CD4-positive, alpha-beta T cell treated with Interleukin-6 at 100 ng/mL for 8 hours (primary cell): ENCODE results near the gene GNB2.
A peak's percentile ranks its signal among the peaks of the same experiment; 100 is the strongest.
"Not testable (repeated sequence)": the region's sequence is repeated elsewhere in the genome, so short reads cannot be mapped to it uniquely, and the experiment has no call there.

Experiments used
- DNase-seq: peaks from one replicate; pipeline ENCODE4 v3.0.0-alpha.2; 2020; ENCODE audit warnings: mixed read lengths, low spot score

The GNB2 gene

GRCh38 chr7:100673302-100673941, at the start of gene GNB2:
Gene GNB2, plus strand, starts transcription at chr7:100673740. Its CDS starts 2,526 bp downstream, at chr7:100676266.
- DNase-seq = peak; percentile 99

DNA sequence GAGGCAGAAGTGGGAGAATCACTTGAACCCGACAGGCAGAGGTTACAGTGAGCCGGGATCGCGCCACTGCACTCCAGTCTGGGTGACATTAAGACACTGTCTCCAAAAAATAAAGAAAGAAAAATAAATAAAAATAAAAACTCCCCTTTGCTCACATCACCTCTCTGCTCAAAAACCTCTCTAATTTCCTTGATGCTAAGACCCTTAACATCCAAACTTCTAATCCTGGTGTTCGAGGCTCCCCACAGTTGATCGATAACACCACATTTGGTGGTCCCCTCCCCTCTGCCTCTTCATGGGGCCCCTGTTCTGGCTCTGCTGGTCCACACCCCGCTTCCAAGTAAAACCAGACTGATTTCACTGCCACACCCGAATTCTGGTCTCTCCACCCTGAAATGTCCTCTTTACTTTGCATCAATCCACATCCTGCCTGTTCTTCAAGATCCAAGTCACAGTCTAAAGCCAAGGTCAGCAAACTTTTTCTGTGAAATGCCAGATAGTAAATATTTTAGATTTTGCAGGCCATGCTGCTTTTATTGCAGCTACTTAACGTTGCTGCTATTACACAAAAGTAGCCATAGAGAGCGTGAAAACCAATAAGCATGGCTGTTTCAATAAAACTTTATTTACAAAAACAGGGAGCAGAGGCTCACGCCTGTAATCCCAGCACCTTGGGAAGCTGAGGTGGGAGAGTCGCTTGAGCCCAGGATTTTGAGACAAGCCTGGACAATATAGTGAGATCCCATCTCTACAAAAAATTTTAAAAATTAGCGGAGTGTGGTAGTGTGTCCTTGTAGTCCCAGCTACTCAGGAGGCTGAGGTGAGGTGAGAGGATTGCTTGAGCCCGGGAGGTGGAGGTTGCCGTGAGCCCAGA, 49.4 kb upstream of the GNB2 start:
- DNase-seq = no peak

- no peak for DNase-seq
These were observed 47.5 kb upstream of the GNB2 start for GRCh38 chr7:100626055-100626454.

GRCh38 chr7:100626530-100627237, 46.9 kb upstream of the GNB2 start:
- peak; percentile 95 for DNase-seq

- no peak for DNase-seq
These were observed 46.3 kb upstream of the GNB2 start for GRCh38 chr7:100627238-100627549.

- DNase-seq = no peak
These were observed 44.3 kb upstream of the GNB2 start for GRCh38 chr7:100629117-100629716.

- DNase-seq = no peak
These were observed 43.5 kb upstream of the GNB2 start for GRCh38 chr7:100630066-100630465.

- DNase-seq = peak; percentile 59
These were observed 40.4 kb upstream of the GNB2 start for GRCh38 chr7:100632951-100633717.

- no peak for DNase-seq
These were observed 33.5 kb upstream of the GNB2 start for GRCh38 chr7:100639995-100640516.

DNA sequence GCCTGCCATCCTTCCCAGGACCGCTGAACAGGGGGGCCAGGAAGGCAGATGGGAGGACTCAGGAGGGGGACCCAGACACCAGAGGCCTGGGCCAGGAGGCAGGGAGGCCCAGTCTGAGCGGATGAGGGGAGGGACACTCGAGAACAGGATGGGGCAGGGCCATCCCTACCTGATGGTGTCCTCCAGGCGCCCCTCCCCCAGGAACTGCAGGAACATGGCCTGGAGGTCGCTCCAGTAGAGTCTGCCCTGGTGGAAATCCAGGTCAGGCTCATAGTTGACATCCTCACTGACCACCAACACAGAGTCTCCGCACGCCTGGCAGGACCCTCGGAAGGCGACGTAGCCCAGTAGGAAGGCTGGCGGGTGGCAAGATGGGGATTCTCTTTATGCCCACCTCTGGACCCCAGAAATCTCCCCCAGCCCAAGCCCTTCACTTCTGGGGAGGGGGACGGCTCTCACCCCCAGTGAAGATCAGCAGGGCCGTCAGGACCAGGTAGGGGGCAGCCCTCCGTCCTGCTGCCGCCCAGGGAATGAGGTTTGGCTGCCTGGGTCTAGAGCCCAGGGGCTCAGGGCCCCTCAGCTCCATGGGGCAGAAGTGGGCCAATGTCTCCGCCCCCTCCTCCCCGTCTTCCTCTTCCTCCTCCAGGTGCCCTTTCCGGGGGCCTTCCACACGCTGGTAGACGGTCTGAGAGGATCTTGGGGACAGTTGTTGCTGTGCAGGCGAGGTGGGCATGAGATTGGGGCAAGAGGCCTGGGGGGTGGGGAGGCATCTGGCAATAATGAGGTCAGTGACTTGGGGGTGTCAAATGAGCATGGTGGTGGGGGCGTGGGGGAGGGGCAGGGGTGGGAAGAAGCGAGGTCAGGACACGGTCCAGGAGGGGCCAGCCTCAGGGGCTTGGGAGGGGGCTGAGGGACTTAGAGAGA, 32.8 kb upstream of the GNB2 start:
- no peak for DNase-seq

DNA sequence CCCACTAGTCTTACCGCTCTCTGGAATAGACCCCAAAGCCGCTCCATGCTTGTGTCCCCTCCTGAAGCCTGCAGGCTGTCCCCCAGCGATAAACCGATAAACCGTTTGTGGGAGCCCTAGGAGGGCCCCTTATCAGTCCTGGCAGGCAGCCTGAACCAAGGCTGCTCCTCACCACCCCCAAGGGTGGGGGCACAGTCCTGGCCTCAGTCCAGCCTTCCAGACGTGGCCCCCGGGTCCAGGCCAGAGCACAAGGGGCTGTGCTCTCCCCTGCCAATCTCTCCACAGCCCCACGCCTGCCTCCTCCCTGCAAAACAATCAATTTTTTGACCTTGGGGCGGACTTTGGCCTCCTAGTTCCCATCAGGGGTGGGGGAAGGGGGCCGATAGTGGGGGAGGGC, 32.1 kb upstream of the GNB2 start, which contains the start of gene TFR2:
Gene TFR2 (minus strand): TSS at position 90 of the 397 bp plus-strand sequence. CDS start 43 bp downstream, at position 47.
- no peak for DNase-seq

DNA sequence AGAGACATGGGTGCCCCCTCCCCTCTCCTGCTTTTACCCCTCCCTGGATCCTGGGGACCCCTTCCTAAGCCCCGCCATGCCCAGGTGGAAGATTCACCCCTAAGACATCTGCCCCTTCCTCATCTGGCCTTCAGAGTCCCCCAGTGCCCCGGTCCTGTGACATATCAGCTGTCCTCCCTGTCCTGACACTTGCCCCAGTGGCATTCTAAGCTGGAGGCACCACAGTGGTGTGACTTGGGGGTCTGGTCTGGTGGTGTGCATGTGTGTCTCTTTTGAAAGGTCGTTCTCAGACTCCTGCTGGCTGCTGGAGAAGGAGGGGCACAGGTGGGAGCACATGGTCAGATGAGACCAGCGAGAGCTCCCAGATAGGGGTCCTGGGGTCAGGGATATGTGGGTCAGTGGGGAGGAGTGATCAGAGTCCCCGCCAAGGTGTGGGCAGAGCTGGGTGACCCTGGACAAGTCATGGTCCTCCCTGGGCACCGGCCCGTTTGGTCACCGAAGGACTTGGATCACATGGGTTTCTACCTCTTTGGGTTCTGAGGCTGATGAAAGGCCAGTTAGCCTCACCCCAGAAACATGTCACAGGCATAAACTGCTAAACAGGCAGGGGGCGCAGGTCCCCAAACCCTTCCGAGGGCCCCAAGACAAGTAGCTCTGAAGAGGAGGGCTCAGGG, 31.5 kb upstream of the GNB2 start:
- DNase-seq = no peak

- DNase-seq = no peak
These were observed 31.0 kb upstream of the GNB2 start for GRCh38 chr7:100642534-100642907.

- no peak for DNase-seq
These were observed 23.5 kb upstream of the GNB2 start for GRCh38 chr7:100649826-100650565.

- no peak for DNase-seq
These were observed 18.4 kb upstream of the GNB2 start for GRCh38 chr7:100654908-100655831.

- DNase-seq = no peak
These were observed 17.4 kb upstream of the GNB2 start, which contains the start of gene ACTL6B for GRCh38 chr7:100655908-100656674. Gene ACTL6B, minus strand, starts transcription at chr7:100656448. Its CDS starts 94 bp downstream, at chr7:100656354.

DNA sequence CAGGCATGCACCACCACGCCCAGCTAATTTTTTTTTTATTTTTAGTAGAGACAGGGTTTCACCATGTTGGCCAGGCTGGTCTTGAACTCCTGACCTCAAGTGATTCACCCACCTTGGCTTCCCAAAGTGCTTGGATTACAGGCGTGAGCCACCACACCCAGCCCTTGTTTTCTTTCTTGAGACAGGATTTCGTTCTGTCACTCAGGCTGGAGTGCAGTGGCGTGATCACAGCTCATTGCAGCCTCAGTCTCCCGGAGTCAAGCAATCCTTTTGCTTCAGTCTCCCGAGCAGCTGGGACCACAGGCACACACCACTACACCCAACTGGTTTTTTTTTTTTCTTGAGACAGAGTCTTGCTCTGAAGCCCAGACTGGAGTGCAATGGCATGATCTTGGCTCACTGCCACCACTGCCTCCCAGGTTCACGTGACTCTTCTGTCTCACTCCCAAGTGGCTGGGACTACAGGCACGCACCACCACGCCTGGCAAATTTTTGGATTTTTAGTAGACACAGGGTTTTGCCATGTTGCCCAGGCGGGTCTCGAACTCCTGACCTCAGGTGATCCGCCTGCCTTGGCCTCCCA, 11.3 kb upstream of the GNB2 start:
- DNase-seq = not testable (repeated sequence)
